Heart right ventricle (tissue), 16 donors: ENCODE measurements around the gene ANKFN1. TPM values are rescaled to one million over a fixed set of nuclear protein-coding genes. Genes with fewer than 3 reads are reported as not detected.

ENCODE experiments used
- ATAC-seq, 8 donors: fragments of 200-7000 bp; cut with Tn5 transposase; one replicate each; pipeline ENCODE4 v1.9.1; 2020; ENCODE audit warnings: mild to moderate bottlenecking in 8 of 8, moderate library complexity in 8 of 8, moderate number of reproducible peaks in 1 of 8
- DNase-seq, 2 donors: peaks; one replicate each; pipeline ENCODE4 v3.0.0-alpha.2; 2020
- H3K27ac ChIP-seq, 10 donors: fragments of 200-600 bp; sonication (generic) in 2 of 10; one replicate each; pipeline versions ENCODE4 v1.5.0 to v1.8.0; 2020 to 2022; ENCODE audit warnings: mild to moderate bottlenecking in 3 of 10
- H3K27me3 ChIP-seq, 7 donors: fragments of 200-600 bp; one replicate each; pipeline ENCODE4 v1.8.0; 2021 to 2022; ENCODE audit warnings: mild to moderate bottlenecking in 2 of 7
- H3K36me3 ChIP-seq, 9 donors: fragments of 200-600 bp; sonication (generic) in 1 of 9; one replicate each; pipeline versions ENCODE4 v1.5.0 to v1.8.0; 2020 to 2022; ENCODE audit warnings: mild to moderate bottlenecking in 2 of 9
- H3K4me1 ChIP-seq, 9 donors: fragments of 200-600 bp; sonication (generic) in 1 of 9; one replicate each; pipeline versions ENCODE4 v1.5.0 to v1.8.0; 2020 to 2022; ENCODE audit warnings: mild to moderate bottlenecking in 4 of 9
- H3K4me3 ChIP-seq, 10 donors: fragments of 200-600 bp; sonication (generic) in 2 of 10; one replicate each; pipeline versions ENCODE4 v1.5.0 to v1.8.0; 2020 to 2022; ENCODE audit warnings: mild to moderate bottlenecking in 7 of 10, moderate library complexity in 2 of 10
- H3K9me3 ChIP-seq, 11 donors: fragments of 200-600 bp in 10 of 11; sonication (generic) in 2 of 11; one replicate each; pipeline versions ENCODE4 v1.5.0 to v1.8.0; 2013 to 2022; ENCODE audit warnings: mild to moderate bottlenecking in 2 of 11, control low read depth in 1 of 11, moderate library complexity in 1 of 11
- CTCF ChIP-seq, 9 donors: fragments of 200-600 bp; sonication (generic) in 2 of 9; IDR thresholded peaks; one replicate each; pipeline versions ENCODE4 v1.5.0 to v1.8.0; 2021 to 2022; ENCODE audit warnings: antibody characterized with exemption in 9 of 9, mild to moderate bottlenecking in 5 of 9, moderate library complexity in 1 of 9
- WGBS, 2 donors: extraction: QIAGEN DNeasy Blood & Tissue Kit; methylation state at CpG; one replicate each; pipeline ENCODE4 v1.1.7; 2013; ENCODE audit warnings: inconsistent platforms in 1 of 2; 5-methylcytosine and 5-hydroxymethylcytosine counted together
- intact Hi-C, 10 donors: fragments of 100-400 bp; cut with DNase I; formaldehyde crosslinking; loops; one replicate each; pipeline versions ENCODE4 v1.11.1 to v1.14.2; 2022
- polyA plus RNA-seq, 2 donors: library from polyadenylated mRNA; stranded (reverse); fragments of 200-250 nt; gene quantifications; one replicate each; pipeline ENCODE4 v1.2.3, GENCODE V29; 2013
- total RNA-seq, 10 donors: library from RNA; stranded (reverse); fragmentation: NEBNext Ultra II Directional in 3 of 10; extraction: Animal tissue kit (Norgen Biotek cat#: 25700) in 3 of 10; gene quantifications; one replicate each; pipeline versions ENCODE4 v1.2.1 to v1.2.4, GENCODE V29; 2021 to 2023
- donor health status: Arrhythmogenic right ventricular cardiomyopathy.
- donor health status: ischemic (EF 13 %, LVEDD 7.1; RV severe dilation, severe dysfunction).
- donor health status: healthy with polysubstance abuse.
- donor health status: DM: no; HTN: yes; CAD: no.
- donor health status: DM: no; HTN: no; CAD: no.
- donor health status: ischemic (EF 25% LVEDD 6.9; RV normal size, moderate dysfunction).
- donor health status: ischemic (EF 25% LVEDD 5.7; RV mildly dilated, moderate dysfunction).
- donor health status: healthy.
- donor health status: DM: yes; HTN: yes; CAD: no.
- donor health status: Ischemic cardiomyopathy.
- donor health status: ischemic (EF 35%, LVEDD 5.7; RV mildly dilated, moderate dysfunction).
- donor health status: nonischemic (EF 11% LVEDD 7.7; RV severe dilation, severe dysfunction).
- donor health status: DM: yes; HTN: yes; CAD: no.
- donor health status: PGD.
- donor health status: ischemic (EF 29% LVEDD 5.4; RV normal size, mild dysfunction).
- donor health status: nonischemic (EF 23%, LVEDD 6.1; RV moderate dilation, normal function).

Gene ANKFN1
- total and polyA plus RNA-seq, 12 donors = 0.01 to 0.38 TPM; not detected in 10

- DNase-seq (no peak), ATAC-seq (no peak)
- TF ChIP-seq CTCF (IDR thresholded peaks at IDR 0.05) = no peak
- peaks cover 0 to 7% (median 0%) of the 10 kb centered on the region in 7 donors for H3K27me3 ChIP-seq
- no peaks in the 10 kb centered on the region for H3K4me1 ChIP-seq
- no peaks in the 10 kb centered on the region for H3K36me3 ChIP-seq
- intact Hi-C loops = no loop called here
- H3K9me3 ChIP-seq = no peaks in the 10 kb centered on the region
- WGBS, 2 donors = 42 to 58% methylated on average over 7 of the region's 7 CpGs
- H3K4me3 ChIP-seq = no peak overlapping the region
- no peak overlapping the region for H3K27ac ChIP-seq
Observed at GRCh38 chr17:56141046-56141839, 12.0 kb upstream of the ANKFN1 start.

GRCh38 chr17:56142325-56142724 lies 10.9 kb upstream of the ANKFN1 start:
- 59 to 78% methylated on average over 1 of the region's 1 CpG for WGBS, 2 donors
- intact Hi-C loops = no loop called here
- H3K27me3 ChIP-seq = peaks cover 0 to 3% (median 0%) of the 10 kb centered on the region in 7 donors
- no peak for TF ChIP-seq CTCF (IDR thresholded peaks at IDR 0.05)
- no peak overlapping the region for H3K4me3 ChIP-seq
- no peaks in the 10 kb centered on the region for H3K36me3 ChIP-seq
- ATAC-seq = no peak
- H3K9me3 ChIP-seq = no peaks in the 10 kb centered on the region
- DNase-seq = no peak
- no peak overlapping the region for H3K27ac ChIP-seq
- no peaks in the 10 kb centered on the region for H3K4me1 ChIP-seq

GRCh38 chr17:56142781-56143180 lies 10.5 kb upstream of the ANKFN1 start:
- TF ChIP-seq CTCF (IDR thresholded peaks at IDR 0.05) = no peak

GRCh38 chr17:56144223-56144622 lies 9.1 kb upstream of the ANKFN1 start:
- no peaks in the 10 kb centered on the region for H3K4me1 ChIP-seq
- no peak overlapping the region for H3K27ac ChIP-seq
- DNase-seq (no peak), ATAC-seq (no peak)
- 45 to 62% methylated on average over 3 of the region's 3 CpGs for WGBS, 2 donors
- H3K27me3 ChIP-seq = no peaks in the 10 kb centered on the region
- H3K9me3 ChIP-seq = no peaks in the 10 kb centered on the region
- no peaks in the 10 kb centered on the region for H3K36me3 ChIP-seq
- TF ChIP-seq CTCF (IDR thresholded peaks at IDR 0.05) = no peak
- intact Hi-C loops = no loop called here
- no peak overlapping the region for H3K4me3 ChIP-seq

More at GRCh38 chr17:56142781-56143180, 10.5 kb upstream of the ANKFN1 start:
- intact Hi-C loops = no loop called here
- no peaks in the 10 kb centered on the region for H3K27me3 ChIP-seq
- no peak overlapping the region for H3K27ac ChIP-seq
- H3K36me3 ChIP-seq = no peaks in the 10 kb centered on the region
- no peak overlapping the region for H3K4me3 ChIP-seq
- no peak for ATAC-seq
- H3K9me3 ChIP-seq = no peaks in the 10 kb centered on the region
- DNase-seq = no peak
- 88 to 90% methylated on average over 4 of the region's 4 CpGs for WGBS, 2 donors
- no peaks in the 10 kb centered on the region for H3K4me1 ChIP-seq
